Renal cortical epithelial cell (primary cell): ENCODE measurements around the gene USE1. TPM values are rescaled to one million over a fixed set of nuclear protein-coding genes. Genes with fewer than 3 reads are reported as not detected.

ENCODE experiments used
- DNase-seq: peaks from one replicate; pipeline ENCODE4 v3.0.0-alpha.2; 2011; ENCODE audit warnings: low read depth
- total RNA-seq: library from RNA; depleted of rRNA; stranded (reverse); fragments of >200 nt; gene quantifications from 2 replicates; pipeline ENCODE4 v1.2.3, GENCODE V29; 2014

USE1 gene
- total RNA-seq, 1 donor from 2014 or later, result 22.3 TPM

DNA sequence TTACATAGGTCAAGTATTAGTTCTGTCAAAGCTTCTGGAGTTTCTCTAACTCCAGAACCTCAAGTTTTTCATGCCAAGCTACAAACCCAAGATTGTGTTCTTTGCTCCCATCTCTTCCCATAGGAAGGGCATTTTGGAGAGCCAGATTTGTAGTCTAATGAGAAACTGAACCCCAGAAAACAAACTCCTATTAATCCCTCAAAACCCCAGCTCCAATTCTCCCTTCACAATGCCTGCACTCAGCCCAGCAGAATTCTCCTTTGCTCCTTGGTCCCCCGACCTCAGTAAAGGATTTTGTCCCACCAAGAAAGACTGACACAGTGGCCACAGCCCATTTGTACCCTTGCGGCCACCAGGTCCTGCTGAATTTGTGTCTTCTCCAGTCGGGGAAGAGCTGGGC is 41.0 kb downstream of the USE1 start:
- no peak for DNase-seq

DNA sequence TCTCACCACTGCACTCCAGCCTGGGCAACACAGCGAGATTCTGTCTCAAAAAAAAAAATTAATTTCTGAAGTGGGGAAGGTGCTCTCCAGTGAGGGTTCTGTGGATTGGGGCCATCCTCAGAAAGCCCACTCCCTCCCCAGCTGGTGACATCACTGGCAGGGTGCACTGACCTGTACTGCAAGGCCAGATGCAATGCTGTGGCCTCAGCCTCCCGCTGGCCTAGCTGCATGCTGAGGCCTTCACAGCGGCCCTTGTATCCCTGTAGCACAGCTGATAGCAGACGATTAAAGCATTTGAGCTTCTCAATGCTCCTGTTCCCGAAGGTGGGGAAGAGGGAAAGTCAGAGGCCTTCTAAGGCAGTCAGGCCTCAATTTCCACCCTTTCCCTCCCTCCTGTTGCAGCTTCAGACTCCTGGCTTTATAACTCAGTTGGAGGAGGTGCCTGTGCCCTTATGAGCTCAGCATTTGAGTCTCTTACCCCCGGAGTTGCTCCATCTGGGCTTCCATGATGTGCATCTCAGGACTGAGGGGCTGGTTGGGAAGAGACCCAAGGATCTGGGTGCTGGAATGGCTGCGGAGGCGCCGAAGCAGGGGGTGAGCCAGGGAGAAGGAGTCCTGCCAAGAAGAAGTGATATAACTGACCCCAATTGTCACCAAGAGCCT is 44.1 kb downstream of the USE1 start:
- DNase-seq, result no peak

DNA sequence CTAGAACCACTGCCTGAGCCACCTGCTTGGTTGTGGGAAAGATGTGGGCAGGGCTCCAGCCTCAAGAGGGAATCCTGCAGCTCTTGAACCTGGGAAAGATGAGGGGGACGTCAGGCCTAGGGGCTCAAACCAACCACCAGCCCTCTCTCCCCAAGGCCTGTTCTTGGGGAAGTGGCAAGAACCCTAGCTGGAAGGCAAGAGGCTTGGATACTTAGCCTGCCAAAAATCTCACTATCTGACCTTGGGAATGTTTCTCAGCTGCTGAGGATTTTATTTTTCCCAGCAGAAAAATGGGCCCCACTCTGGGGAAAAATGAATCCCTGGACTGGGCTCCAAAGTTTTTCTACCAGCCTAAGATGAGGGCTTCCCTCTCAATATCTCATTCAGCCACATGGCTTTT is 44.8 kb downstream of the USE1 start:
- no peak for DNase-seq

DNA sequence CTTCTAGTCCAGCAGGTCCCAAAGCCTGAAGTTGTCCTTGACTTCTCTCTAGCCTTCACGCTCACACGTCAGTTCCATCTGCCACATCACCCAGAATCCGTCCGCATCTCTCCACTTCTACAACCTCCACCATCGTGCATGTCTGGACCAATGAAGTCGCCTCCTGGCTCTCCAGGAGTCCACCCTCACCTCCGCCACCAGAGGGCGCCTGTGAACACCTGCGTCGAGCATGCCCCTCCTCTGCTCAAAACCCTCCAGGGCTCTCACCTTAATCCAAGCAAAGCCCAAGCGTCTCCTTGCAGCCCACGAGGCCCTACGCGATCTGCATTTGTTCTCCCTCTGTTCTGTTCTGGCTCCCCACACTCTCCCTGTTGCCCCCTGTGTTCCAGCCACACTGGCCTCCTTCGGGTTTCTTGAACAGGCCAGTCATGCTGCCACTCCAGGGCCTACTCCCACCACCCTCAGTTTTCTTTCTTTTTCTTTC is 45.7 kb downstream of the USE1 start:
- peak; percentile 62 for DNase-seq

DNA sequence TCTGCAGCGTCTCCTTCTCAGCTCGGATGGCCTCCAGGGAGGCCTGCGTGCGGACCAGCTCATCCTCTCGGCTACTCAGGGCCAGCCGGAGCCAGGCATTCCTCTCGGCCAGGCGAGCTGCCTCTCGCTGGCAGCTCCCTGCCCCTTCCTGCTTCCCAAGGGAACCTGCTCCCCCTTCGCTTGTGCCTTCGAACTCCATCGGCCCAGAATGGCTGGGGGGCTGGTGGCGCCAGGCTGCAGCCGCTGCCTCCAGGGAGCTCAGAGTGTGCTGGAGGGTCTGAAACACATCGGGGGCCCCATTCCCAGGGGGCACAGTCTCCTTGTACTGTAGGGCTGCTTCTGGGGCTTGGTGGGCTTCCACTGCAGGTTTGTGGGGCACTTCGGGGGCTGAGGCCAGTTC is 47.4 kb downstream of the USE1 start:
- DNase-seq, result no peak

DNA sequence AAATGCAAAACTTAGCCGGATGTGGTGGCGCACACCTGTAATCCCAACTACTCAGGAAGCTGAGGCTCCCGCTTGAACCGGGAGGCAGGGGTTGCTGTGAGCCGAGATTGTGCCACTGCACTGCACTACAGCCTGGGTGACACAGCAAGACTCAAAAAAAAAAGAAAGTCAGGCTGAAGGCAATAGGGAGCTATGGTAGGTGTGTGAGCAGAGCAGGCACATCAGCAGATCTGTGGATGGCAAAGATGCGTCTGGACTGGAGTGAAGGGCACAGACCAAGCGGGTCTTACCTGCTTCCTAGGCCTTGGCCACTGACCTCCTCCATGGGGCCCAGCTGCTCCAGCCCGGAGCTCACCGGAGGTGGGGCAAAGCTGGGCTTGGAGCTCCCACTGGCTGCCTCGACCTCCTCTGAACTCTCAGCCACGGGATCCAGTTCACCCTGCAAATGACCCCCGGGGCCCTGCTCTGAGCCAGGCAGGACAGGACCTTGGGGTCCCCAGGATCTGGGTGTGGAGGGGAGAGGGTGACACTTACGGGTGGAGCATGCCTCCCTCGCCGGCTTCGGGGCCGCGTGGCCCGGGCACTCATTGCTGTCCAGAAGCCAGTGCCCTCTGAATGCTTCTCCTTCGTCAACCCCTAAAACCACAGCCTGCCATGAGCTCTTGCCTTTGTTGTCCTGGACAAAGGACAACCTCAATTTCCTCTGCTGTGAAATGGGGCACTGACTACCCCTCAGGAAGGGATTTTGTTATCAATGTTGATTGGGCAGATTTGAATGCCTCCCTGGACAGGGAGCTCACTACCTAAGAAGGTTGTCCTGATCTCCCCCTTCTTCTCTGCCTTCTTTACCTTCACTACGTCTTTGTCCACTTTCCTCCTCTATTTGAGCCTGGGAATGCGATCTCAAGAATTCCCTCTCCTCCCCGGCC is 48.8 kb downstream of the USE1 start:
- no peak for DNase-seq

DNA sequence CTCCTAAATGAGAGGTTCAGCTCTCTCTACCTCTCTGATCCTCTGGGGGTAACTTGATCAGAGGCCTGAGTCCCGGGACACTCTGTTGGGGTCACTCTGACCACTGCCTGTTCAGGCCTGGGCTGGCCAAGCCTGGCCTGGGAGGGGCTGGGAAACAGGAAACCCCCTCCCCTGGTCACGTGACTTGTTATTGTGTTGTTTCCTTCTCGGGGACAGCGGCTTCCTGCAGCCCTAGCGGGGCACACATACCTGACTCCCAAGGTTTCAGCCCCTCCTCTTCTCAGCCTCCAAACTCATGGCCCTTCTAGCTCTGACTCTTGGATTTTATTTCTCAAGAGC is 49.5 kb downstream of the USE1 start, which contains the start of gene USHBP1:
Gene USHBP1 (minus strand): TSS at position 105 of the 339 bp plus-strand sequence. CDS start 446 bp downstream, outside the sequence.
- DNase-seq, result no peak

DNA sequence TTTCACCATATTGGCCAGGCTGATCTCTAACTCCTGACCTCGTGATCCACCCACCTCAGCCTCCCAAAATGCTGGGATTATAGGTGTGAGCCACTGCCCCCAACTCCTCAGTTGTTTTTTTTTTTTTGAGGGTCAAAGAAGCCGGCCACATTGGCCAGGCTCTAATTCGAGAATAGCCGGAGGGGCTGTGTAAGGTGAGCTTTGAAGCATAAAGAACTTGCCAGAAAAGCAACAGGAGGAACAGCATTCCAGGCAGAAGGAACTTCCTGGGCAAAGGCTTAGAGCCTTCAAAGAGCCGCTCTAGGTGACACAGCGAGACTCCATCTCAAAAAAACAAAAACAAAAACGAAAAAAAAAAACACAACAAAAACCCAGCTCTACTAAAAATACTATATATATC is 50.9 kb downstream of the USE1 start:
- no peak for DNase-seq

DNA sequence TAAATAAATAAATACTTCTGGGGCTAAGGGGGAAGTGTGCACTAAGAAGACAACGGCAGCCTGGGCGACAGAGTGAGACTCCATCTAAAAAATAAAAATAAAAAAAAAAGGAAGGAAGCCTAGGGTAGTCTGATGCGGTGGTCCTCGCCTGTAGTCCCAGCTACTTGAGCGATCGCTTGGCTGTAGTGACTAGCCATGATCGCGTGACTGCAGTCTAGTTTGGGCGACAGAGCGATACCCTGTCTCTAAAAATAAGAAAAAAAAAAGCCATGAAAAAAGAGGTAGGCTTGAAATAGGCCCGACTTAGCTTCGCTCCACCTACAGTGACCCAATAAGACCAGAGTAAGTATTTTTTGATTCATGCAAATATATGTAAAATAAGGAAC is 51.4 kb downstream of the USE1 start:
- DNase-seq, result no peak

DNA sequence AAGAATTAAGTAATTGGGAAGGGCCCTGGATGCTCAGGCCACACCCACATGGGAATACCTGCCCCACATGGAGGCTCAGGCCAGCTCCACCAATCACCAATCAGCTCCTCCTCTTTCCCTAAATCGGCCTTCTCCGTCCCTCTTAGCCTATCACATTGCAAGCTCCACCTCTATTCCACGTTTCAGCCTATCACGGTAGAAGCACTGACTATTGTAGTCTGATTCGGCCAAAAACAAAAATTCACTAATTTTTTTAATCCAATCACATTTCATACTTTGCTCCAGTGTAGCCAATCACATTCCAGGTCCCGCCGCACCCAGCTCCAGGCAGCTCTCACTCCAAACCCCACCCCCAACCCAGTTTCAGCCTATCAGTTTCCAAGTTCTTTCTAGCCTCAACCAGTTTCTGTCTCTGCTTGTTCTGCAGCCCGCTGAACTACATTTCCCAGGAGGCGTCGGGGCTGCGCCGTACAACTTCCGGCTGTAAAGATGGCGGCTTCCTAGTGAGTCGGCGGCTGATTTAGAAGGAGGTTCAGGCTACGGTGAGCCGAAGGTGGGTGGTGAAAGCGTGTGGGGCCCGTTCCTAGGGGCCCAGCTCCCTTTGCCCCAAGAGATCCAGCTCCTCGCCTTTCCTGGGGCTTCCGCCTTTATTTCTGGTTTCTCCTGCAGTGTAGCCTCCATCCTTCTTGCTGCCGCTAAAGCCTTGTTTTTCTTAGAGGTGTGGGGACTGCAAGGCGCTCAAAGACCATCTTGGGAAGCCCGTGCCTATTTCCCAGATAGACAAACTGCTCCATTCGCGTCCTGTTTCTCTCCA is 52.0 kb downstream of the USE1 start, which contains the start of gene BABAM1:
Gene BABAM1 (plus strand): TSS at position 469 of the 814 bp plus-strand sequence. CDS start 1,364 bp downstream, outside the sequence.
- peak; percentile 99 for DNase-seq

DNA sequence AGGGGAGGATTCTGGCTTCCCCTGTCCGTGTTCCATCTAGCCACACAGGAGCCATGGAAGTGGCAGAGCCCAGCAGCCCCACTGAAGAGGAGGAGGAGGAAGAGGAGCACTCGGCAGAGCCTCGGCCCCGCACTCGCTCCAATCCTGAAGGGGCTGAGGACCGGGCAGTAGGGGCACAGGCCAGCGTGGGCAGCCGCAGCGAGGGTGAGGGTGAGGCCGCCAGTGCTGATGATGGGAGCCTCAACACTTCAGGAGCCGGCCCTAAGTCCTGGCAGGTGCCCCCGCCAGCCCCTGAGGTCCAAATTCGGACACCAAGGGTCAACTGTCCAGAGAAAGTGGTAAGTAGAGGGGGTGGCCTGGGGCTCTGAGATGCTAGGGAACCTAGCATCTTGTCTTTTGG is 53.6 kb downstream of the USE1 start:
- no peak for DNase-seq

Other genes starting within 250 kb of the USE1 start
- 1.6 and 3.9 TPM in 2 replicates for gene CPAMD8, start 188.5 kb upstream of the USE1 start, total RNA-seq
- 2.0 and 4.0 TPM in 2 replicates for gene HAUS8, start 139.9 kb upstream of the USE1 start, total RNA-seq
- 28.7 and 54.2 TPM in 2 replicates for gene MYO9B, start 139.6 kb upstream of the USE1 start, total RNA-seq
- gene OCEL1, start 10.9 kb downstream of the USE1 start, total RNA-seq, result 4.5 TPM in 1 of 2 replicates, not detected in the other
- gene NR2F6, start 30.6 kb downstream of the USE1 start, total RNA-seq, result 75.7 and 118 TPM in 2 replicates
- 0.20 TPM in 1 of 2 replicates, not detected in the other for gene USHBP1, start 49.4 kb downstream of the USE1 start, total RNA-seq
- gene BABAM1, start 52.1 kb downstream of the USE1 start, total RNA-seq, result 75.3 and 119 TPM in 2 replicates
- 0.52 and 1.1 TPM in 2 replicates for gene ANKLE1, start 66.5 kb downstream of the USE1 start, total RNA-seq
- 11.8 and 19.4 TPM in 2 replicates for gene ABHD8, start 88.1 kb downstream of the USE1 start, total RNA-seq
- 54.2 and 57.8 TPM in 2 replicates for gene MRPL34, start 90.5 kb downstream of the USE1 start, total RNA-seq
- gene DDA1, start 94.2 kb downstream of the USE1 start, total RNA-seq, result 30.3 and 36.3 TPM in 2 replicates
- 5.9 and 10.3 TPM in 2 replicates for gene ANO8, start 119.5 kb downstream of the USE1 start, total RNA-seq
- gene GTPBP3, start 122.2 kb downstream of the USE1 start, total RNA-seq, result 19.6 and 22.4 TPM in 2 replicates
- gene PLVAP, start 162.0 kb downstream of the USE1 start, total RNA-seq, result 0.10 and 0.52 TPM in 2 replicates
- gene CCDC194, start 178.8 kb downstream of the USE1 start, total RNA-seq, result 0.20 TPM in 1 of 2 replicates, not detected in the other
- 101 and 183 TPM in 2 replicates for gene BST2, start 190.3 kb downstream of the USE1 start, total RNA-seq
- 47.0 and 70.2 TPM in 2 replicates for gene MVB12A, start 204.7 kb downstream of the USE1 start, total RNA-seq
- 0.30 TPM in 1 of 2 replicates, not detected in the other for gene TMEM221, start 233.3 kb downstream of the USE1 start, total RNA-seq
- not detected in 2 replicates for gene NXNL1, start 245.6 kb downstream of the USE1 start, total RNA-seq